WTC11 (cell line): Measurements from ENCODE around the gene ROBO1. TPM values are rescaled to one million over a fixed set of nuclear protein-coding genes. Genes with fewer than 3 reads are reported as not detected.

Source experiments
- ATAC-seq: fragments of 200-7000 bp; cut with Tn5 transposase; 2 replicates; pipeline ENCODE4 v1.10.0; 2021; ENCODE audit warnings: mild to moderate bottlenecking, moderate library complexity
- CTCF ChIA-PET: fragments of 300-600 bp; sonication (Branson Sonifier 250); formaldehyde crosslinking; loops from one replicate; lab custom pipeline; 2021; ENCODE audit warnings: antibody characterized with exemption; lab: Charles Lee
- POLR2A ChIA-PET: fragments of 350-600 bp; sonication (Branson Sonifier 250); formaldehyde crosslinking; loops from one replicate; lab custom pipeline; 2021; ENCODE audit warnings: antibody characterized with exemption; lab: Charles Lee
- DNase-seq: peaks from one replicate; pipeline ENCODE4 v3.0.0; 2021; ENCODE audit warnings: low spot score
- H3K27ac Mint-ChIP-seq: 2 replicates; pipeline ENCODE4 v1.8.0; 2021; ENCODE audit warnings: mixed read lengths
- H3K27me3 Mint-ChIP-seq: 2 replicates; pipeline ENCODE4 v1.8.0; 2021; ENCODE audit warnings: low read depth, mild to moderate bottlenecking, moderate library complexity, mixed read lengths
- H3K36me3 Mint-ChIP-seq: 2 replicates; pipeline ENCODE4 v1.8.0; 2021; ENCODE audit warnings: mixed read lengths
- H3K4me1 Mint-ChIP-seq: 2 replicates; pipeline ENCODE4 v1.8.0; 2022; ENCODE audit warnings: mixed read lengths
- H3K4me3 Mint-ChIP-seq: 2 replicates; pipeline ENCODE4 v1.8.0; 2021; ENCODE audit warnings: mild to moderate bottlenecking, moderate library complexity, mixed read lengths
- H3K9me3 Mint-ChIP-seq: 2 replicates; pipeline ENCODE4 v1.8.0; 2021; ENCODE audit warnings: mixed read lengths
- AFF4 ChIP-seq: sonication (generic); formaldehyde crosslinking; IDR thresholded peaks from 2 replicates; pipeline ENCODE4 v1.8.1; 2023; ENCODE audit warnings: mild to moderate bottlenecking, missing genetic modification reagents, borderline replicate concordance
- ARID4B ChIP-seq: sonication (generic); formaldehyde crosslinking; IDR thresholded peaks from 2 replicates; pipeline ENCODE4 v1.8.0; 2023; ENCODE audit warnings: missing genetic modification reagents, mild to moderate bottlenecking, borderline replicate concordance
- ATF2 ChIP-seq: sonication (generic); formaldehyde crosslinking; IDR thresholded peaks from 2 replicates; pipeline ENCODE4 v1.8.1; 2022; ENCODE audit warnings: low read depth, missing genetic modification reagents, borderline replicate concordance
- CREM ChIP-seq: sonication (generic); formaldehyde crosslinking; IDR thresholded peaks from 2 replicates; pipeline ENCODE4 v1.8.1; 2022; ENCODE audit warnings: mild to moderate bottlenecking, missing genetic modification reagents, moderate library complexity
- E2F5 ChIP-seq: sonication (generic); formaldehyde crosslinking; IDR thresholded peaks from 2 replicates; pipeline ENCODE4 v1.8.1; 2022; ENCODE audit warnings: mild to moderate bottlenecking, moderate library complexity, missing genetic modification reagents
- FOXK1 ChIP-seq: sonication (generic); formaldehyde crosslinking; IDR thresholded peaks from 2 replicates; pipeline ENCODE4 v1.8.0; 2022; ENCODE audit warnings: mild to moderate bottlenecking, moderate library complexity, missing genetic modification reagents
- GTF2I ChIP-seq: fragments of 250-450 bp; sonication (Bioruptor Pico); conservative IDR thresholded peaks from 2 replicates; pipeline ENCODE4 v1.4.0; 2021; ENCODE audit warnings: mild to moderate bottlenecking
- IRF2 ChIP-seq: sonication (generic); formaldehyde crosslinking; IDR thresholded peaks from 2 replicates; pipeline ENCODE4 v1.8.0; 2022; ENCODE audit warnings: low read depth, missing genetic modification reagents, borderline replicate concordance
- JAZF1 ChIP-seq: fragments of 250-450 bp; sonication (Bioruptor Pico); IDR thresholded peaks from 2 replicates; pipeline ENCODE4 v1.9.0; 2021; ENCODE audit warnings: moderate library complexity, mild to moderate bottlenecking, inconsistent platforms
- OVOL2 ChIP-seq: fragments of 250-450 bp; sonication (Bioruptor Pico); IDR thresholded peaks from 2 replicates; pipeline ENCODE4 v1.9.0; 2021; ENCODE audit warnings: mild to moderate bottlenecking, borderline replicate concordance
- RORB ChIP-seq: fragments of 250-450 bp; sonication (Bioruptor Pico); IDR thresholded peaks from 2 replicates; pipeline ENCODE4 v1.9.0; 2021; ENCODE audit warnings: mild to moderate bottlenecking
- ZBTB21 ChIP-seq: sonication (generic); formaldehyde crosslinking; IDR thresholded peaks from 2 replicates; pipeline ENCODE4 v1.8.1; 2023; ENCODE audit warnings: mild to moderate bottlenecking, missing genetic modification reagents, borderline replicate concordance
- ZMAT4 ChIP-seq: fragments of 250-450 bp; sonication (Bioruptor Pico); IDR thresholded peaks from 2 replicates; pipeline ENCODE4 v1.9.0; 2021; ENCODE audit warnings: mild to moderate bottlenecking
- ZNF423 ChIP-seq: fragments of 250-450 bp; sonication (Bioruptor Pico); IDR thresholded peaks from 2 replicates; pipeline ENCODE4 v2.1.2; 2022; ENCODE audit warnings: mild to moderate bottlenecking, moderate library complexity
- ZNF425 ChIP-seq: fragments of 250-450 bp; sonication (Bioruptor Pico); conservative IDR thresholded peaks from 2 replicates; pipeline ENCODE4 v1.9.0; 2021; ENCODE audit warnings: mild to moderate bottlenecking
- ZNF671 ChIP-seq: fragments of 250-450 bp; sonication (Bioruptor Pico); IDR thresholded peaks from 2 replicates; pipeline ENCODE4 v1.8.0; 2021; ENCODE audit warnings: mild to moderate bottlenecking
- total RNA-seq: library from RNA; stranded (reverse); gene quantifications from 3 replicates; pipeline ENCODE4 v1.2.3, GENCODE V29; 2021

The ROBO1 gene
- total RNA-seq, 1 experiment from 2014 or later = 90.9 TPM

GRCh38 chr3:78794431-78794830 is 973.4 kb downstream of the ROBO1 start:
- DNase-seq (no peak), ATAC-seq (no peak)
- no peaks in the 10 kb centered on the region for H3K27me3 Mint-ChIP-seq
- CTCF ChIA-PET = no interaction called here
- no peaks in the 10 kb centered on the region for H3K36me3 Mint-ChIP-seq
- POLR2A ChIA-PET = no interaction called here
- H3K27ac Mint-ChIP-seq = no peak overlapping the region
- TF ChIP-seq ZMAT4 (CRISPR knock-in tag) = no peak
- TF ChIP-seq ZBTB21 = no peak
- TF ChIP-seq ATF2 (CRISPR knock-in tag) = no peak
- no peak for TF ChIP-seq OVOL2
- no peak for TF ChIP-seq JAZF1 (CRISPR knock-in tag)
- TF ChIP-seq AFF4 (CRISPR knock-in tag) = no peak
- no peak for TF ChIP-seq CREM (CRISPR knock-in tag)
- no peak for TF ChIP-seq FOXK1
- no peak for TF ChIP-seq IRF2 (CRISPR knock-in tag)
- TF ChIP-seq E2F5 = no peak
- no peak for TF ChIP-seq ARID4B
- no peak for TF ChIP-seq ZNF425 (CRISPR knock-in tag)
- no peak for TF ChIP-seq ZNF671 (CRISPR knock-in tag)
- no peak for TF ChIP-seq GTF2I (CRISPR knock-in tag)
- TF ChIP-seq RORB (CRISPR knock-in tag) = no peak
- no peak for TF ChIP-seq ZNF423 (CRISPR knock-in tag)
- H3K4me1 Mint-ChIP-seq = peaks cover 24% of the 10 kb centered on the region
- no peaks in the 10 kb centered on the region for H3K9me3 Mint-ChIP-seq
- no peak overlapping the region for H3K4me3 Mint-ChIP-seq
